H1 (cell line): ENCODE measurements around the gene KIF1B. TPM values are rescaled to one million over a fixed set of nuclear protein-coding genes. Genes with fewer than 3 reads are reported as not detected.

Experiments used
- EP300 ChIP-seq, 2 experiments: IDR thresholded peaks; 1 replicate in 1 of 2; 2 replicates in 1 of 2; pipeline ENCODE4 v1.6.1; 2011 to 2012; ENCODE audit warnings: low read depth in 2 of 2, low read length in 2 of 2, mild to moderate bottlenecking in 2 of 2, borderline replicate concordance in 1 of 2, inconsistent platforms in 1 of 2, moderate library complexity in 1 of 2
- POLR2AphosphoS5 ChIP-seq: IDR thresholded peaks from 2 replicates; pipeline ENCODE4 v1.6.1; 2011; ENCODE audit warnings: low read depth, low read length
- SIX5 ChIP-seq: IDR thresholded peaks from 2 replicates; pipeline ENCODE4 v1.6.1; 2011; ENCODE audit warnings: mild to moderate bottlenecking, low read depth, low read length
- SP4 ChIP-seq: IDR thresholded peaks from 2 replicates; pipeline ENCODE4 v1.6.1; 2012; ENCODE audit warnings: low read length, inconsistent platforms
- polyA plus RNA-seq, 7 experiments: library from polyadenylated mRNA; depleted of rRNA in 3 of 7; stranded (reverse) in 5 of 7; unstranded in 2 of 7; fragments of >200 nt in 5 of 7; fragments of 200-250 nt in 2 of 7; gene quantifications; 1 replicate in 5 of 7; 2 replicates in 1 of 7; 4 replicates in 1 of 7; pipeline versions ENCODE4 v1.2.1 to v1.2.3, GENCODE V29; 2011 to 2013; ENCODE audit warnings: missing spikeins in 2 of 7, mixed read lengths in 2 of 7
- total RNA-seq: library from RNA; stranded (reverse); fragmentation: NEBNext Ultra II Directional; extraction: Animal tissue kit (Norgen Biotek cat#: 25700); gene quantifications from 2 replicates; pipeline ENCODE4 v1.2.1, GENCODE V29; 2021
- TF ChIP-seq, protein P1 (sequence below): fragments of 300-600 bp; sonication (generic); IDR thresholded peaks from 2 replicates; pipeline ENCODE4 v1.7.1; 2012; ENCODE audit warnings: low read length, moderate library complexity, mild to moderate bottlenecking, inconsistent platforms; ENCODE audit not compliant: insufficient replicate concordance
- TF ChIP-seq, protein P2 (sequence below): IDR thresholded peaks from 2 replicates; pipeline ENCODE4 v1.6.1; 2012; ENCODE audit warnings: inconsistent platforms
- TF ChIP-seq, protein P3 (sequence below): IDR thresholded peaks from 2 replicates; pipeline ENCODE4 v1.6.1; 2012; ENCODE audit warnings: inconsistent platforms

KIF1B gene
- total and polyA plus RNA-seq, 2 of the 8 experiments (the other 6 are each of a cell fraction or from before 2014, with no cell fraction given), result 39.1 to 74.2 TPM

DNA sequence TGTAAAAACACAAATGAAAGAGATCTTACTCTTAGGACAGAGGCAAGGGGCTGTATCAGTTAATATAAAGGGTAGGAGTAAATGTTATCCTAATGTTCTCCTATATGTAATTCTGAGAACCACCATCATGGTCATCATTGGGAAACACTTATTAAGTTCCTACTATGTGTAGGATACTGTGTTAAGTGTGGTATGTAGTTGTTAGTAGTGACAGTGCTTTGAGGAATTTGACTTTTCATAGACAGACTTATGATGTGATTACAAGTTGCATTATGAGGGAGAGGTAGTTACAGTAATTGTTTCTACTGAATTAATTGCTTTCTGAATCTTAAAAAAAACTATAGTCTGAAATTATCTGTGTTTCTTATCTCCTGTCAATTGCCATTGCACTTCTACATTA is 136.7 kb downstream of the KIF1B start (continued):
- TF ChIP-seq, protein P1, sequence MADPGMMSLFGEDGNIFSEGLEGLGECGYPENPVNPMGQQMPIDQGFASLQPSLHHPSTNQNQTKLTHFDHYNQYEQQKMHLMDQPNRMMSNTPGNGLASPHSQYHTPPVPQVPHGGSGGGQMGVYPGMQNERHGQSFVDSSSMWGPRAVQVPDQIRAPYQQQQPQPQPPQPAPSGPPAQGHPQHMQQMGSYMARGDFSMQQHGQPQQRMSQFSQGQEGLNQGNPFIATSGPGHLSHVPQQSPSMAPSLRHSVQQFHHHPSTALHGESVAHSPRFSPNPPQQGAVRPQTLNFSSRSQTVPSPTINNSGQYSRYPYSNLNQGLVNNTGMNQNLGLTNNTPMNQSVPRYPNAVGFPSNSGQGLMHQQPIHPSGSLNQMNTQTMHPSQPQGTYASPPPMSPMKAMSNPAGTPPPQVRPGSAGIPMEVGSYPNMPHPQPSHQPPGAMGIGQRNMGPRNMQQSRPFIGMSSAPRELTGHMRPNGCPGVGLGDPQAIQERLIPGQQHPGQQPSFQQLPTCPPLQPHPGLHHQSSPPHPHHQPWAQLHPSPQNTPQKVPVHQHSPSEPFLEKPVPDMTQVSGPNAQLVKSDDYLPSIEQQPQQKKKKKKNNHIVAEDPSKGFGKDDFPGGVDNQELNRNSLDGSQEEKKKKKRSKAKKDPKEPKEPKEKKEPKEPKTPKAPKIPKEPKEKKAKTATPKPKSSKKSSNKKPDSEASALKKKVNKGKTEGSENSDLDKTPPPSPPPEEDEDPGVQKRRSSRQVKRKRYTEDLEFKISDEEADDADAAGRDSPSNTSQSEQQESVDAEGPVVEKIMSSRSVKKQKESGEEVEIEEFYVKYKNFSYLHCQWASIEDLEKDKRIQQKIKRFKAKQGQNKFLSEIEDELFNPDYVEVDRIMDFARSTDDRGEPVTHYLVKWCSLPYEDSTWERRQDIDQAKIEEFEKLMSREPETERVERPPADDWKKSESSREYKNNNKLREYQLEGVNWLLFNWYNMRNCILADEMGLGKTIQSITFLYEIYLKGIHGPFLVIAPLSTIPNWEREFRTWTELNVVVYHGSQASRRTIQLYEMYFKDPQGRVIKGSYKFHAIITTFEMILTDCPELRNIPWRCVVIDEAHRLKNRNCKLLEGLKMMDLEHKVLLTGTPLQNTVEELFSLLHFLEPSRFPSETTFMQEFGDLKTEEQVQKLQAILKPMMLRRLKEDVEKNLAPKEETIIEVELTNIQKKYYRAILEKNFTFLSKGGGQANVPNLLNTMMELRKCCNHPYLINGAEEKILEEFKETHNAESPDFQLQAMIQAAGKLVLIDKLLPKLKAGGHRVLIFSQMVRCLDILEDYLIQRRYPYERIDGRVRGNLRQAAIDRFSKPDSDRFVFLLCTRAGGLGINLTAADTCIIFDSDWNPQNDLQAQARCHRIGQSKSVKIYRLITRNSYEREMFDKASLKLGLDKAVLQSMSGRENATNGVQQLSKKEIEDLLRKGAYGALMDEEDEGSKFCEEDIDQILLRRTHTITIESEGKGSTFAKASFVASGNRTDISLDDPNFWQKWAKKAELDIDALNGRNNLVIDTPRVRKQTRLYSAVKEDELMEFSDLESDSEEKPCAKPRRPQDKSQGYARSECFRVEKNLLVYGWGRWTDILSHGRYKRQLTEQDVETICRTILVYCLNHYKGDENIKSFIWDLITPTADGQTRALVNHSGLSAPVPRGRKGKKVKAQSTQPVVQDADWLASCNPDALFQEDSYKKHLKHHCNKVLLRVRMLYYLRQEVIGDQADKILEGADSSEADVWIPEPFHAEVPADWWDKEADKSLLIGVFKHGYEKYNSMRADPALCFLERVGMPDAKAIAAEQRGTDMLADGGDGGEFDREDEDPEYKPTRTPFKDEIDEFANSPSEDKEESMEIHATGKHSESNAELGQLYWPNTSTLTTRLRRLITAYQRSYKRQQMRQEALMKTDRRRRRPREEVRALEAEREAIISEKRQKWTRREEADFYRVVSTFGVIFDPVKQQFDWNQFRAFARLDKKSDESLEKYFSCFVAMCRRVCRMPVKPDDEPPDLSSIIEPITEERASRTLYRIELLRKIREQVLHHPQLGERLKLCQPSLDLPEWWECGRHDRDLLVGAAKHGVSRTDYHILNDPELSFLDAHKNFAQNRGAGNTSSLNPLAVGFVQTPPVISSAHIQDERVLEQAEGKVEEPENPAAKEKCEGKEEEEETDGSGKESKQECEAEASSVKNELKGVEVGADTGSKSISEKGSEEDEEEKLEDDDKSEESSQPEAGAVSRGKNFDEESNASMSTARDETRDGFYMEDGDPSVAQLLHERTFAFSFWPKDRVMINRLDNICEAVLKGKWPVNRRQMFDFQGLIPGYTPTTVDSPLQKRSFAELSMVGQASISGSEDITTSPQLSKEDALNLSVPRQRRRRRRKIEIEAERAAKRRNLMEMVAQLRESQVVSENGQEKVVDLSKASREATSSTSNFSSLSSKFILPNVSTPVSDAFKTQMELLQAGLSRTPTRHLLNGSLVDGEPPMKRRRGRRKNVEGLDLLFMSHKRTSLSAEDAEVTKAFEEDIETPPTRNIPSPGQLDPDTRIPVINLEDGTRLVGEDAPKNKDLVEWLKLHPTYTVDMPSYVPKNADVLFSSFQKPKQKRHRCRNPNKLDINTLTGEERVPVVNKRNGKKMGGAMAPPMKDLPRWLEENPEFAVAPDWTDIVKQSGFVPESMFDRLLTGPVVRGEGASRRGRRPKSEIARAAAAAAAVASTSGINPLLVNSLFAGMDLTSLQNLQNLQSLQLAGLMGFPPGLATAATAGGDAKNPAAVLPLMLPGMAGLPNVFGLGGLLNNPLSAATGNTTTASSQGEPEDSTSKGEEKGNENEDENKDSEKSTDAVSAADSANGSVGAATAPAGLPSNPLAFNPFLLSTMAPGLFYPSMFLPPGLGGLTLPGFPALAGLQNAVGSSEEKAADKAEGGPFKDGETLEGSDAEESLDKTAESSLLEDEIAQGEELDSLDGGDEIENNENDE, result no peak
- TF ChIP-seq SIX5 (no peak), EP300 (IDR thresholded peaks at IDR 0.05; ENCODE audit: borderline replicate concordance in 1 of 2, low read depth in 2 of 2, low read length in 2 of 2) (no peak), SP4 (no peak), POLR2AphosphoS5 (no peak)
- TF ChIP-seq, protein P2, sequence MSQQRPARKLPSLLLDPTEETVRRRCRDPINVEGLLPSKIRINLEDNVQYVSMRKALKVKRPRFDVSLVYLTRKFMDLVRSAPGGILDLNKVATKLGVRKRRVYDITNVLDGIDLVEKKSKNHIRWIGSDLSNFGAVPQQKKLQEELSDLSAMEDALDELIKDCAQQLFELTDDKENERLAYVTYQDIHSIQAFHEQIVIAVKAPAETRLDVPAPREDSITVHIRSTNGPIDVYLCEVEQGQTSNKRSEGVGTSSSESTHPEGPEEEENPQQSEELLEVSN, result no peak
- TF ChIP-seq, protein P3, sequence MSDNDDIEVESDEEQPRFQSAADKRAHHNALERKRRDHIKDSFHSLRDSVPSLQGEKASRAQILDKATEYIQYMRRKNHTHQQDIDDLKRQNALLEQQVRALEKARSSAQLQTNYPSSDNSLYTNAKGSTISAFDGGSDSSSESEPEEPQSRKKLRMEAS, result no peak
